Kidney (tissue), 14 donors: ENCODE measurements around the gene FLT1. TPM values are rescaled to one million over a fixed set of nuclear protein-coding genes. Genes with fewer than 3 reads are reported as not detected.

ENCODE experiments used
- DNase-seq, 5 donors: peaks; one replicate each; pipeline ENCODE4 v3.0.0-alpha.2; 2013 to 2020
- FAIRE-seq: peaks from 2 replicates; lab custom pipeline; 2012; peaks lifted over from hg19 to GRCh38; lab: Jason Lieb, UNC
- H3K27ac ChIP-seq, 2 donors: one replicate each; pipeline ENCODE4 v1.7.0; 2013; ENCODE audit warnings: low read depth in 2 of 2, low read length in 2 of 2, inconsistent platforms in 1 of 2
- H3K27me3 ChIP-seq: one replicate; pipeline ENCODE4 v1.7.1; 2013; ENCODE audit warnings: low read length, inconsistent platforms; ENCODE audit not compliant: control insufficient read depth, insufficient read depth
- H3K36me3 ChIP-seq, 3 donors: one replicate each; pipeline versions ENCODE4 v1.7.0 to v1.7.1; 2013; ENCODE audit warnings: low read length in 3 of 3, control low read depth in 1 of 3, inconsistent platforms in 1 of 3; ENCODE audit not compliant: insufficient read depth in 3 of 3, control insufficient read depth in 2 of 3
- H3K4me1 ChIP-seq, 3 donors: one replicate each; pipeline versions ENCODE4 v1.7.0 to v1.7.1; 2013; ENCODE audit warnings: low read length in 3 of 3, inconsistent platforms in 1 of 3, low read depth in 1 of 3; ENCODE audit not compliant: control insufficient read depth in 2 of 3, insufficient read depth in 2 of 3
- H3K4me3 ChIP-seq, 3 donors: one replicate each; pipeline versions ENCODE4 v1.7.0 to v1.8.1; 2013; ENCODE audit warnings: low read length in 3 of 3, control low read depth in 1 of 3, inconsistent platforms in 1 of 3
- H3K9ac ChIP-seq, 3 donors: one replicate each; pipeline versions ENCODE4 v1.7.0 to v1.7.1; 2013; ENCODE audit warnings: low read length in 3 of 3, control low read depth in 1 of 3, inconsistent platforms in 1 of 3
- H3K9me3 ChIP-seq, 3 donors: one replicate each; pipeline versions ENCODE4 v1.7.0 to v1.7.1; 2013; ENCODE audit warnings: low read length in 3 of 3, control low read depth in 1 of 3, inconsistent platforms in 1 of 3; ENCODE audit not compliant: control insufficient read depth in 2 of 3, insufficient read depth in 1 of 3
- CTCF ChIP-seq: IDR thresholded peaks from 3 replicates; pipeline ENCODE4 v1.5.1; 2012; ENCODE audit warnings: mild to moderate bottlenecking, moderate library complexity, borderline replicate concordance; ENCODE audit not compliant: insufficient read depth; ENCODE audit errors: extremely low read depth
- intact Hi-C: fragments of 100-400 bp; cut with DNase I; formaldehyde crosslinking; loops from one replicate; pipeline ENCODE4 v1.11.1; 2022
- polyA plus RNA-seq: library from polyadenylated mRNA; stranded (reverse); fragments of 350-450 nt; fragmentation: Illumina TruSeq; extraction: RNeasy Lipid Tissue Mini Kit (QIAGEN cat#74804); gene quantifications from one replicate; pipeline ENCODE4 v1.2.3, GENCODE V29; 2014; ENCODE audit warnings: low read depth, low replicate concordance; ENCODE audit not compliant: insufficient read depth
- total RNA-seq: library from RNA; stranded (reverse); fragmentation: NEBNext Ultra II Directional; extraction: Animal tissue kit (Norgen Biotek cat#: 25700); gene quantifications from one replicate; pipeline ENCODE4 v1.2.1, GENCODE V29; 2021
- donor health status: control.
- donor health status: control.
- donor health status: control.
- donor health status: control.
- donor health status: control.
- donor health status: DM: yes; HTN: yes; CAD: no.
- donor health status: Normal renal cell carcinoma (clear cell type).

The FLT1 gene
- total and polyA plus RNA-seq, 2 donors from 2014 or later, result 17.2 to 45.7 TPM

GRCh38 chr13:28526876-28527275 is 31.9 kb upstream of the FLT1 start:
- Histone ChIP-seq H3K9ac (no peak overlapping the region), H3K36me3 (no peaks in the 10 kb centered on the region), H3K27ac (no peak overlapping the region), H3K4me3 (no peak overlapping the region), H3K27me3 (peaks cover 18% of the 10 kb centered on the region), H3K4me1 (peaks cover 4 to 13% (median 5%) of the 10 kb centered on the region in 3 donors), H3K9me3 (peaks cover 0 to 2% (median 0%) of the 10 kb centered on the region in 3 donors)
- intact Hi-C loops, result no loop called here
- FAIRE-seq (no peak), DNase-seq (no peak)
- TF ChIP-seq CTCF, result no peak

- no peak for FAIRE-seq
- intact Hi-C loops, result no loop called here
Observed at GRCh38 chr13:28522871-28523270, 27.9 kb upstream of the FLT1 start.

GRCh38 chr13:28513745-28514144 is 18.8 kb upstream of the FLT1 start:
- no peak for DNase-seq
- intact Hi-C loops, result no loop called here
- FAIRE-seq, result no peak
- Histone ChIP-seq H3K27me3 (no peaks in the 10 kb centered on the region), H3K9me3 (no peaks in the 10 kb centered on the region), H3K27ac (no peak overlapping the region), H3K4me1 (no peaks in the 10 kb centered on the region), H3K36me3 (no peaks in the 10 kb centered on the region), H3K9ac (no peak overlapping the region), H3K4me3 (no peak overlapping the region)
- no peak for TF ChIP-seq CTCF

More at GRCh38 chr13:28522871-28523270, 27.9 kb upstream of the FLT1 start:
- DNase-seq, result no peak
- Histone ChIP-seq H3K27me3 (no peaks in the 10 kb centered on the region), H3K9ac (no peak overlapping the region), H3K9me3 (no peaks in the 10 kb centered on the region), H3K4me3 (no peak overlapping the region), H3K36me3 (no peaks in the 10 kb centered on the region), H3K4me1 (no peaks in the 10 kb centered on the region), H3K27ac (no peak overlapping the region)
- TF ChIP-seq CTCF, result no peak

- H3K9me3 ChIP-seq, result no peaks in the 10 kb centered on the region
- H3K4me3 ChIP-seq, result no peak overlapping the region
- no peaks in the 10 kb centered on the region for H3K4me1 ChIP-seq
- no peak for DNase-seq
- no peak overlapping the region for H3K9ac ChIP-seq
- intact Hi-C loops, result no loop called here
- FAIRE-seq, result no peak
- no peak for TF ChIP-seq CTCF
- H3K36me3 ChIP-seq, result no peaks in the 10 kb centered on the region
- no peaks in the 10 kb centered on the region for H3K27me3 ChIP-seq
- no peak overlapping the region for H3K27ac ChIP-seq
Observed at GRCh38 chr13:28510542-28510941, 15.6 kb upstream of the FLT1 start.
